Upper lobe of left lung (tissue), 4 donors: ENCODE measurements around the gene FBXO28.

Experiments used
- CTCF ChIP-seq, 6 experiments: fragments of 450-650 bp in 4 of 6; fragments of 200-600 bp in 2 of 6; sonication (generic) in 2 of 6; IDR thresholded peaks; one replicate each; pipeline ENCODE4 v1.5.1; 2016 to 2019; ENCODE audit warnings: antibody characterized with exemption in 6 of 6
- POLR2A ChIP-seq, 4 donors: fragments of 450-650 bp; IDR thresholded peaks; one replicate each; pipeline ENCODE4 v1.5.1; 2016 to 2017; ENCODE audit warnings: antibody characterized with exemption in 4 of 4, mild to moderate bottlenecking in 2 of 4
- POLR2AphosphoS5 ChIP-seq, 2 donors: sonication (generic); formaldehyde crosslinking; IDR thresholded peaks; one replicate each; pipeline ENCODE4 v1.5.1; 2017; ENCODE audit warnings: antibody characterized with exemption in 2 of 2

GRCh38 chr1:224196813-224197600 lies 83.1 kb downstream of the FBXO28 start:
- no peak for TF ChIP-seq CTCF (IDR thresholded peaks at IDR 0.05)
- no peak for TF ChIP-seq POLR2A (IDR thresholded peaks at IDR 0.05)
- no peak for TF ChIP-seq POLR2AphosphoS5 (IDR thresholded peaks at IDR 0.05)
